Measurements from ENCODE around the gene ODAD4. TPM values are rescaled to one million over a fixed set of nuclear protein-coding genes. Genes with fewer than 3 reads are reported as not detected.

ODAD4 gene
- total RNA-seq, 1 experiment from 2014 or later: 0.69 TPM

GRCh38 chr17:41915566-41915965 lies 14.9 kb upstream of the ODAD4 start:
- Histone ChIP-seq H3K9me3 (ENCODE audit: control insufficient read depth, insufficient read depth, low read depth, low read length) (no peaks in the 10 kb centered on the region), H3K4me1 (ENCODE audit: control insufficient read depth, insufficient read depth, low read length) (peaks cover 22% of the 10 kb centered on the region), H3K36me3 (ENCODE audit: control insufficient read depth, insufficient read depth, low read length) (peaks cover 4% of the 10 kb centered on the region; the same call in 1 of the 2 replicates), H3K27ac (ENCODE audit: low read length) (no peak overlapping the region; the same call in 1 of the 2 replicates), H3K27me3 (ENCODE audit: control insufficient read depth, insufficient read depth, low read length) (no peaks in the 10 kb centered on the region), H3K4me3 (ENCODE audit: low read depth in 2 of 2, low read length in 2 of 2) (no peak overlapping the region)
- intact Hi-C loops (cut with micrococcal nuclease; ENCODE audit: unreplicated experiment) (no loop called here), in situ Hi-C loops (cut with HindIII; ENCODE audit: low pct_unique_long_range_greater_than_20kb, low sequenced_read_pairs) (no loop called here)
- DNase-seq (ENCODE audit: low read depth, low spot score) (no peak), ATAC-seq (no peak)
- ChIA-PET POLR2A (no interaction called here), CTCF (no interaction called here)
- BruUV-seq (replicated peaks): no TSS peak
- TF ChIP-seq TCF7L2 (IDR thresholded peaks at IDR 0.05; ENCODE audit: low read depth, low read length): no peak
- no peak for TF ChIP-seq POLR2AphosphoS5 (IDR thresholded peaks at IDR 0.05; ENCODE audit: low read depth, low read length)
- TF ChIP-seq SIN3A (IDR thresholded peaks at IDR 0.05; ENCODE audit: borderline replicate concordance, insufficient read depth, low read depth, low read length): no peak
- TF ChIP-seq, protein P1, sequence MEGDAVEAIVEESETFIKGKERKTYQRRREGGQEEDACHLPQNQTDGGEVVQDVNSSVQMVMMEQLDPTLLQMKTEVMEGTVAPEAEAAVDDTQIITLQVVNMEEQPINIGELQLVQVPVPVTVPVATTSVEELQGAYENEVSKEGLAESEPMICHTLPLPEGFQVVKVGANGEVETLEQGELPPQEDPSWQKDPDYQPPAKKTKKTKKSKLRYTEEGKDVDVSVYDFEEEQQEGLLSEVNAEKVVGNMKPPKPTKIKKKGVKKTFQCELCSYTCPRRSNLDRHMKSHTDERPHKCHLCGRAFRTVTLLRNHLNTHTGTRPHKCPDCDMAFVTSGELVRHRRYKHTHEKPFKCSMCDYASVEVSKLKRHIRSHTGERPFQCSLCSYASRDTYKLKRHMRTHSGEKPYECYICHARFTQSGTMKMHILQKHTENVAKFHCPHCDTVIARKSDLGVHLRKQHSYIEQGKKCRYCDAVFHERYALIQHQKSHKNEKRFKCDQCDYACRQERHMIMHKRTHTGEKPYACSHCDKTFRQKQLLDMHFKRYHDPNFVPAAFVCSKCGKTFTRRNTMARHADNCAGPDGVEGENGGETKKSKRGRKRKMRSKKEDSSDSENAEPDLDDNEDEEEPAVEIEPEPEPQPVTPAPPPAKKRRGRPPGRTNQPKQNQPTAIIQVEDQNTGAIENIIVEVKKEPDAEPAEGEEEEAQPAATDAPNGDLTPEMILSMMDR (IDR thresholded peaks at IDR 0.05): no peak
- TF ChIP-seq REST (IDR thresholded peaks at IDR 0.05; ENCODE audit: insufficient read depth in 1 of 2, low read depth in 2 of 2, low read length in 1 of 2): no peak

- in situ Hi-C loops (cut with HindIII; ENCODE audit: low pct_unique_long_range_greater_than_20kb, low sequenced_read_pairs): no loop called here
- no peaks in the 10 kb centered on the region for H3K27me3 ChIP-seq (ENCODE audit: control insufficient read depth, insufficient read depth, low read length)
- H3K4me1 ChIP-seq (ENCODE audit: control insufficient read depth, insufficient read depth, low read length): peaks cover 22% of the 10 kb centered on the region
- TF ChIP-seq, protein P1 (IDR thresholded peaks at IDR 0.05): no peak
- TF ChIP-seq REST (IDR thresholded peaks at IDR 0.05; ENCODE audit: insufficient read depth in 1 of 2, low read depth in 2 of 2, low read length in 1 of 2): no peak
- no TSS peak for BruUV-seq (replicated peaks)
- ATAC-seq (no peak), DNase-seq (ENCODE audit: low read depth, low spot score) (no peak)
- H3K27ac ChIP-seq (ENCODE audit: low read length): peak overlapping the region; percentile 88
- ChIA-PET POLR2A (no interaction called here), CTCF (interaction anchor here (0.6 kb wide), 1 partner anchor 42 kb away, joined by 6 read pairs; no protein-coding TSS in a partner anchor)
- peak overlapping the region; percentile 81 to 95 for H3K4me3 ChIP-seq (ENCODE audit: low read depth in 2 of 2, low read length in 2 of 2)
- intact Hi-C loops (cut with micrococcal nuclease; ENCODE audit: unreplicated experiment): no loop called here
- H3K36me3 ChIP-seq (ENCODE audit: control insufficient read depth, insufficient read depth, low read length): peaks cover 4% of the 10 kb centered on the region; the same call in 1 of the 2 replicates
- no peaks in the 10 kb centered on the region for H3K9me3 ChIP-seq (ENCODE audit: control insufficient read depth, insufficient read depth, low read depth, low read length)
Observed at GRCh38 chr17:41917192-41917591, 13.2 kb upstream of the ODAD4 start.

All from Panc1 (cell line).